NCI-H187 (cell line): ENCODE measurements around the gene ADARB1.

Source experiments
- DNase-seq, 2 experiments: peaks; one replicate each; lab custom pipeline; 2025; lab: John Stamatoyannopoulos, UW

Gene ADARB1

GRCh38 chr21:45151445-45152160, 77.2 kb downstream of the ADARB1 start:
- DNase-seq, result no peak

- DNase-seq, result no peak
Measured at GRCh38 chr21:45152265-45152746, 77.9 kb downstream of the ADARB1 start.

- no peak for DNase-seq
Measured at GRCh38 chr21:45153358-45154318, 79.3 kb downstream of the ADARB1 start.

GRCh38 chr21:45154511-45155508, 80.4 kb downstream of the ADARB1 start:
- no peak for DNase-seq

- DNase-seq, result no peak
Measured at GRCh38 chr21:45155910-45156309, 81.5 kb downstream of the ADARB1 start.

GRCh38 chr21:45156459-45156858, 82.1 kb downstream of the ADARB1 start:
- DNase-seq, result no peak

GRCh38 chr21:45157932-45158331, 83.6 kb downstream of the ADARB1 start:
- DNase-seq, result no peak

GRCh38 chr21:45158491-45159423, 84.4 kb downstream of the ADARB1 start:
- DNase-seq, result peak in 1 of 2 experiments; percentile 20

GRCh38 chr21:45160198-45160597, 85.8 kb downstream of the ADARB1 start:
- DNase-seq, result no peak

- no peak for DNase-seq
Measured at GRCh38 chr21:45161038-45161945, 86.9 kb downstream of the ADARB1 start.

GRCh38 chr21:45162115-45162514, 87.7 kb downstream of the ADARB1 start:
- no peak for DNase-seq

- DNase-seq, result no peak
Measured at GRCh38 chr21:45162809-45163208, 88.4 kb downstream of the ADARB1 start.

GRCh38 chr21:45163413-45164123, 89.2 kb downstream of the ADARB1 start:
- no peak for DNase-seq

- DNase-seq, result no peak
Measured at GRCh38 chr21:45164124-45164511, 89.7 kb downstream of the ADARB1 start.

GRCh38 chr21:45164838-45165237, 90.5 kb downstream of the ADARB1 start:
- no peak for DNase-seq

GRCh38 chr21:45166931-45167330, 92.6 kb downstream of the ADARB1 start:
- DNase-seq, result no peak

- DNase-seq, result no peak
Measured at GRCh38 chr21:45167796-45168222, 93.4 kb downstream of the ADARB1 start.

- no peak for DNase-seq
Measured at GRCh38 chr21:45168522-45168921, 94.1 kb downstream of the ADARB1 start.

GRCh38 chr21:45169001-45169400, 94.6 kb downstream of the ADARB1 start:
- DNase-seq, result no peak
